Head of caudate nucleus (tissue), 42 donors: Measurements from ENCODE around the gene SLC35E2B.
"Not testable (repeated sequence)": the region's sequence is repeated elsewhere in the genome, so short reads cannot be mapped to it uniquely, and the experiment has no call there.

ENCODE experiments used
- DNase-seq, 42 donors: peaks; one replicate each; pipeline versions ENCODE4 v3.0.0 to v3.0.0-alpha.2; 2020 to 2021; ENCODE audit warnings: mixed read lengths in 7 of 42
- intact Hi-C: fragments of 100-400 bp; cut with DNase I; formaldehyde crosslinking; loops from one replicate; pipeline ENCODE4 v1.15.0; 2022

The SLC35E2B gene

GRCh38 chr1:1692714-1693647 lies at the start of gene SLC35E2B:
Gene SLC35E2B (minus strand): TSS chr1:1692795. CDS start chr1:1676699, 16,096 bp downstream.
- DNase-seq, result peak; percentile 83 to 99 (median 97)
- intact Hi-C loops, result not testable (repeated sequence)

GRCh38 chr1:1741013-1741412 lies 48.4 kb upstream of the SLC35E2B start:
- DNase-seq, result peak in 1 of 42 donors; percentile 25

GRCh38 chr1:1738799-1739337 lies 46.3 kb upstream of the SLC35E2B start:
- intact Hi-C loops, DNase-seq: not testable (repeated sequence)

More at GRCh38 chr1:1741013-1741412, 48.4 kb upstream of the SLC35E2B start:
- intact Hi-C loops, result not testable (repeated sequence)

DNA sequence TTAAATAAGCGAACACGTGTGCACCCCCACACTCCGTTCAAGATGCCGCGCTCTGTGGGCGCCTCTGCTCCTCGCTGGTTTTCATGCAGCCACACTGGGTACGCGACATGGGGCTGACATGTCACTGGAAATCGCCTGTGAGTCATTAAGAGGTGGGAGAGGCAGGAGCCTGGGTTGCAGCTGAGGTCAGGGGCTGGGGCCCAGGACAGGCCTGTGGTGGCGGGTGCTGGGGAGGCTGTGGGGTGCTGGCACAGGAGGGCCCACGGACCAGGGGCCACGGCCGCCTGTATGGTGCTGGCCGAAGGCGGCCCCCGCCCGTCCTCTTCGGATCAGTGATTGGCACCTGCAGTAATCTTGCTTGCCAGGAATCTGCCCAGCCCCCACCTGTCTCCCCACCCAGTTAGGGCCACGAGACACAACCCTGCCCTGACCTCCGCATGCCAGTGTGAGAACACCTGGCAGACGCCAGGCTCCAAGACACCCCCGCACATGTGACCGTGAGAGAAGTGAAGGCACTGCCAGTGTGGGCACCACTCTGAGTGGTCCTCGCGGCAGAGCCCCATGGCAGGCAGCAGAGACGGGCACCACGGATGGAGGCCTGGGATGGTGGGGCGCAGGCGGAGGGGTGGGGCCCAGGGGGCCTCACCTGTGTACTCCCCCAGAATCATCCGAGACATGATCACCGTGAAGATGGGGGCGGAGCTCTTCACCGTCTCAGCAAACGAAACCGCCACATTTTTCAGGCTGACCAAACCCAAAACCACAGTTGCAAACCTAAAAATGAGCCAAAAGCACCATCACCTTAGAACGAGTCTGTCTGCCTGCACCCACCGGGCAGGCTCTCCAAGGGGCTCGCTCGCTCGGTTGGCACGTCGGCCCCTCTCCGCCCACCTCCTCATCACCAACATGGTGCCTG lies 45.3 kb upstream of the SLC35E2B start:
- intact Hi-C loops, result not testable (repeated sequence)
- peak in 21 of 42 donors; percentile 25 to 77 (median 45) for DNase-seq

DNA sequence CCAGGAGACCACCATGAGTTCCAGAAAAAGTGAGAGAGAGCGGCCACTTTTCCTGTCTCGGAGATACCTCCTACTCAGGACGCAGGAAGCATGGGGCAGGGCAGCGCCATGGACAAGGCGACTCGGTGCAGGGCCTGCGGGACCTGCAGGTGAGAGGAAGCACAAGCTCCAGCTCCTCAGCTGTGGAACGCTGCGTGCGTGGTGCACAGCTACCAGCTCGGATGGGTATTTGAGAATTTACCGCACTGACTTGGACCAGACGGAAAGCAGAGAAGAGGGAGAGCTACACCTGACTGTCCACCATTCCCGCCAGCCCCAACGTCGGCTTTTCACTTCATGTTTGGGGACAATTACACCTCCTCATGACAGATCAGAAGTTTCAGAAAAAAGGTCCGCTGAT lies 39.8 kb upstream of the SLC35E2B start:
- peak in 1 of 42 donors; percentile 31 for DNase-seq
- intact Hi-C loops, result no loop called here

- intact Hi-C loops, result no loop called here
- peak in 1 of 42 donors; percentile 27 for DNase-seq
Measured at GRCh38 chr1:1730870-1731269, 38.3 kb upstream of the SLC35E2B start.

GRCh38 chr1:1730230-1730629 lies 37.6 kb upstream of the SLC35E2B start:
- DNase-seq, result peak in 1 of 42 donors; percentile 22
- intact Hi-C loops, result not testable (repeated sequence)

DNA sequence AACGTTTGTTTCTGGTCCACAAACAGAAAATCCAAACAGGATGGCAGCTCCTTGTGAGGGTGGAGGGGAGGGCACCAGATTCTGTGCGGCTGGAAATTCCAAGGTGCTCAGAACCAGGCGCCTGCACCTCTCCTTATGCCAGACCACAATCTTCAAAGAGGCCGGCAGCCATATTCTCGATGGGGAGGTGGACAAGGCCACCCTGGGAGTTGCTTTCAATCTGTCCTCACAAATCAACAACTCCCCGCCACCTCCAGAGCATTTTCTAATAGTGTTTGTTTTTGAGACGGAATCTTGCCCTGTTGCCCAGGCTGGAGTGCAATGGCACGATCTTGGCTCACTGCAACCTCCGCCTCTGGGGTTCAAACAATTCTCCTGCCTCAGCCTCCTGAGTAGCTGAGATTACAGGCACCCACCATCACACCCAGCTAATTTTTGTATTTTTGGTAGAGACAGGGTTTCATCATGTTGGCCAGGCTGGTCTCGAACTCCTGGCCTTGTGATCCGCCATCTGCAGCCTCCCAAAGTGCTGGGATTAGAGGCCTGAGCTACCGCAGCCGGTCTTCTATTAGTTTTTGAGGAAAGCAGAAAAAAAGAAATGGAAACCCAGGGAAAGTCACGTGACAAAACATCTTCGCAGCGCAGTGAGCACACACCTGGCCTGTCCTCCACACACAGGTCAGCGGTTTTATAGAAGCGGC lies 36.7 kb upstream of the SLC35E2B start:
- peak in 1 of 42 donors; percentile 21 for DNase-seq
- intact Hi-C loops, result not testable (repeated sequence)

DNA sequence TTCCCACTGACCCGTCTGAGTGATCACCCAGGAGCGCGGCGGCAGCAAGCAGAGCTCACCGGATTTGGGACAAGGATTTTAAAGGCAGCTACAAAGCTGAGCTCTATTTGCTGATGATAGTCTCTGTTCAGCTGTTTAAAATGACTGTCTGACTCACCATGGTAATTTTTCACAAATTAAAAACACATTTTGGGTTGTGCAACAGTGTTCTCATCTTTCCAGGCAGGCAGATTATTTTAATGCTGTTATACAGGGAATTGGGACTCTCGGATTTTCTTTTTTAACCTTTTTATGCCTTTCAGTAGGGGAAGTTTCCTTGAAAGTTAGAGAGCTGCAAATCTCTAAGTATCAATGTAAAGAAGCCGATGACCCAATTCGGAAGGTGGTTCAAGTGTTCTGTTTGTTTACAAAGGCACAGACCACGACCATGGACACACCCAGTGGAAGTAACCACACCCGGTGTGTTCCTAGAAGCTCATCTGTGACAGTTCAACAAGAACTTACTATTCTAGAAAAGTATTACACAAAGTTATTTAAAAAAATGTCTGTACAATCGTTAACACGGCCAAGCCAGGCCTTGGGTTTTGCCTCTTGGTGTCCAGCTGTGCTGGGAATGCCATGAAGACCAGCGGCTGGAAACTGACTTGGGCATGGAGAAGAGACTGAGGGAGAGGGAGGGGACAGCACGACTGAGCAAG lies 35.9 kb upstream of the SLC35E2B start:
- intact Hi-C loops, result not testable (repeated sequence)
- peak in 1 of 42 donors; percentile 35 for DNase-seq

DNA sequence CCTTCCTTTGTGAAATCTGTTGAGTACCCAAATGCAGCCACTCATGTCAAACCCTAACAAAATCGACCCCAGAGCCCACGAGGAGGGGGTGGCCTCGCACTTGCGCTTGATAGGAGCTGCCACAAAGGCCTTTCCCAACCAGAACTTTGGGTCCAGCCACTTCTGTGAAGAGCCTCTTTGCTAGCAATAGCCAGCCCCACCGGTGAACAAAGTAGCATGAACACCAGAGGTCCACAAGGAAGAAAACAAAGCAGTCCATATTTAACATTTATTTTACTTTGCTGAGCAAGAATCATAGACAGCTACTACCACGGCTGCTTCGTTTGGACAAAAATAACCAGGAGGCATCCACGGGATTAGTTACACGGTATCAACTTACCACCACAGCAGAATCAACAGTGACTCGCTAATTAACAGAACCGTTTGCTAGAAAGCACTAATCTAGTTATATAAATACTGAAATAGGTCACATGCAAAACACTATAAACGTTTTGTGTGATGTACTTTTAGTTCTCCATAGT lies 34.6 kb upstream of the SLC35E2B start:
- peak in 1 of 42 donors; percentile 2 for DNase-seq
- intact Hi-C loops, result not testable (repeated sequence)

GRCh38 chr1:1726088-1726487 lies 33.5 kb upstream of the SLC35E2B start:
- peak in 1 of 42 donors; percentile 26 for DNase-seq
- intact Hi-C loops, result not testable (repeated sequence)

- peak; percentile 90 to 100 (median 98) for DNase-seq
- intact Hi-C loops, result not testable (repeated sequence)
Measured at GRCh38 chr1:1724035-1724864, 31.7 kb upstream of the SLC35E2B start, which contains the start of gene CDK11A. Gene CDK11A (minus strand): TSS chr1:1724357. CDS start chr1:1722818, 1,539 bp downstream.

DNA sequence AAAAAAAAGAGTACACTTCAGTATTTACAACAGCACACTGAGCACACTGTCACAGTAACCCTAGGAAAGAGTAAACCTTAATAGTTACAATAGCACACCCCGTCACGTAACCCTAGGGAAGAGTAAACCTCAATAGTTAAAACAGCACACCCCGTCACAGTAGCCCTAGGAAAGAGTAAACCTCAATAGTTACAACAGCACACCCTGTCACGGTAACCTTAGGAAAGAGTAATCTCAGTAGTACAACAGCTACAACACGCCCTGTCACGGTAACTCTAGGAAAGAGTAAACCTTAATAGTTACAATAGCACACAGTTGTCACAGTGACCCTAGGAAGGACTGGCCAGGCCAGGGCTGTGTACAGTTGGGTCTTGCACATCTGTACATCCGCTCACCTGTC lies 28.6 kb upstream of the SLC35E2B start:
- no peak for DNase-seq
- intact Hi-C loops, result no loop called here

DNA sequence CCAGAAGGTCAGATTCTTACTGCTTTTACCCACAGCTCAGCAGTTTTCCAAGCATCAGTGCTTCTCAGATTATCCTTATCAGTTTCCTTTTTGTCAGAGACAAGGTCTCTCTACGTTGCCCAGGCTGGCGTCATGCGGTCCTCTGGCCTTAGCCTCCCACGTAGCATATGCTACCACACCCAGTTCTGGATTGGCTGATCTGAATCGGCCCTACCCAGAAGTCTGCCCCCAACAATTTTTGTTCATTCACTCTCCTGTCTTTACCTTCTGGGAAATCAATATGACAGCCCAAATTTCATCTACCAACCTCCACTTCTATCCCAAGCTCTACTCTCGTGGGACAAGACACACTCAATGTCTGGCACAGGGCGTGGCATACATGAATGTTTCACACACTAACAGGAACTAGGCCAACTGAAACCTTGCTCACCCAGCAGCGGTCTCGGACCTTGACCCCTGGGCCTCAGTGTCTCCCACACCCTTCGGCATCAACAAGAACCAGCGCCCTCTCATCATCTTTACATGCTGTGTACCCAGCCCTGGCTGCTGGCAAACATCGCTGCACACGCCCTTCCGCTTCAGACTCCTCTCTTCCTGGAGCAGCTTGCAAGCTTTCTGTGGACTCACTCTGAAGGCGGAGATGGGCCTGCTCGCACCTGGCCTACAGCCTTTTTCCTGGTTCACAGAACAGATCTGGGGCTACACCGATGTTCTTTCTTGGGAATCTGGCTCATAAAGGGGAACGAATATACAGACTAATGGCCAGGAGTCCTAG lies 22.7 kb upstream of the SLC35E2B start:
- intact Hi-C loops, result not testable (repeated sequence)
- peak in 1 of 42 donors; percentile 9 for DNase-seq

DNA sequence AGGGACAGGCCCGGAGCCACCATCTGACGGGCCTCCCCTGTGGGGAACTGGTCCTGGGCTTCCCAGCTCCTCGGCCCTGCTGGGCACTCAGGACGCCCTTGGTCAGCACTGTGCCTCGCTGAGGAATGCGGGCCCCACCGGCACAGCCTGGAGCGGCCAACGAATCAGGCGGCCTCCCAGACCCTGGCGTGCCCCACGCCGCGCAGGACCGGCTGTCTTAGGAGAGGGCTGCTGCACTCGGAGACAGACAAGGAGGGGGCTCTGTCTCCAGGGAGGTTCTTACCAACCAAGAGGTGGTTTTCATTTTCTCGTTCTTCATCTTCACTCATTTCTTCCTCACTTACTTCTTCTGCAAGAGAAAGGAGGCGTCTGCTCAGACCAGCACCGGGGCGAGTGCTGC lies 15.3 kb upstream of the SLC35E2B start:
- intact Hi-C loops, result not testable (repeated sequence)
- DNase-seq, result peak in 1 of 42 donors; percentile 4

DNA sequence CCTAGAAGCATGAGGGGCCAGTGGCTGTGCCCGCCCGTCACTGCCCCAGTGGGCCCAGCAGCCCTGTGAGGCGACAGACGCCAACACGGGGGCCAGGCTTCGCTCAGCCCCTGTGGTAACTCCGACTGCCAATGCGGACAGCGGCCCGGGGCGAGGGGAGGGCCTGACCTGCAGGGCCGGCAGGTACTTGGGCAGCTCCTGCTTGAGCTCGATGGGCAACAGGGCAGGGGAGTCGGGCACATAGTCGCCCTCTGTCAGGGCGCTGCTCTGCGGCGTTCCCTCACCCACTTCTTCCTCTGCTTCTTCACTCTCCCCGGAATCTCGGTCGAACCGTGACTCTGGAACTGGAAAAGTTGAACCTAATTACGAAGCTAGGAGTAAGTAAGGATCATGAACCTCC lies 14.6 kb upstream of the SLC35E2B start:
- DNase-seq, intact Hi-C loops: not testable (repeated sequence)
